ENCODE results near the gene SHTN1. TPM values are rescaled to one million over a fixed set of nuclear protein-coding genes. Genes with fewer than 3 reads are reported as not detected.

SHTN1 gene
- total and polyA plus RNA-seq, 2 experiments from 2014 or later: 0.86 to 3.5 TPM

- Histone ChIP-seq H3F3A (ENCODE audit: insufficient read depth) (peaks cover 9% of the 10 kb centered on the region), H3K9me2 (ENCODE audit: insufficient read depth) (no peaks in the 10 kb centered on the region), H3K4me2 (ENCODE audit: unreplicated experiment) (no peak overlapping the region), H3K79me2 (ENCODE audit: insufficient read depth) (0 out of 2 replicates have a peak, but pooled peaks cover 11% of the 10 kb centered on the region), H3K36me3 (ENCODE audit: low read depth) (no peaks in the 10 kb centered on the region), H4K20me1 (ENCODE audit: insufficient read depth) (no peaks in the 10 kb centered on the region), H3K27me3 (replicated peaks; ENCODE audit: insufficient read depth) (no peaks in the 10 kb centered on the region), H3K9ac (no peak overlapping the region), H3K27ac (no peak overlapping the region), H3K4me1 (ENCODE audit: insufficient read depth) (0 out of 2 replicates have a peak, but pooled peaks cover 3% of the 10 kb centered on the region), H3K4me3 (no peak overlapping the region), H3K9me3 (ENCODE audit: low read depth) (no peaks in the 10 kb centered on the region), H2AFZ (no peak overlapping the region)
- in situ Hi-C loops (cut with MboI): no loop called here
- WGBS, 2 experiments (ENCODE audit: low coverage in 1 of 2, low lambda C conversion rate in 2 of 2, missing lambda C conversion rate in 2 of 2): 95 to 97% methylated on average over 6 of the region's 6 CpGs
- TF ChIP-seq EZH2phosphoT487 (IDR thresholded peaks at IDR 0.05; ENCODE audit: insufficient read depth, low read depth) (no peak), EZH2 (IDR thresholded peaks at IDR 0.05; ENCODE audit: insufficient read depth, poor library complexity, severe bottlenecking) (no peak)
- DNase-seq: no peak
Measured at GRCh38 chr10:117003336-117003735, 1.7 kb downstream of the SHTN1 start.

DNA sequence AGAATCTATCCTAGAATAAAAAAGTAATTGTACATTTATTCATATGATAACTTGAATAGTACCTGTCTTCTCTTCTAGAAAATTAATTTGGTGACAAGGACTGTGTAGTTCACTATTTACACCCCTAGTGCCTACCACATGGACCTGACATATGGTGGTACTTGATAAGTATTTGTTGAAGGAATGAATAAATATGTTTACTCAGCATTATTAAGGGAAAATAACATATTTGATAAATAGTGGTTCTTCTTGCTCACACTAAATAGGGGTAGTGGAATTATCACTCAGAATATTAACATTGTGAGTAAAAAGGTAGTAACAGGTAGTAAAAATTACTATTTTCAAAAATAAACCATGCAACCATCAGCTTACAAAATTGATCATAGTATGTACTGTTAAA lies 2.8 kb downstream of the SHTN1 start:
- Histone ChIP-seq H3K9me3 (ENCODE audit: low read depth) (no peaks in the 10 kb centered on the region), H3K79me2 (ENCODE audit: insufficient read depth) (0 out of 2 replicates have a peak, but pooled peaks cover 11% of the 10 kb centered on the region), H3K4me1 (ENCODE audit: insufficient read depth) (0 out of 2 replicates have a peak, but pooled peaks cover 3% of the 10 kb centered on the region), H3K27ac (no peak overlapping the region), H3K9me2 (ENCODE audit: insufficient read depth) (no peaks in the 10 kb centered on the region), H2AFZ (no peak overlapping the region), H4K20me1 (ENCODE audit: insufficient read depth) (no peaks in the 10 kb centered on the region), H3K9ac (no peak overlapping the region), H3K27me3 (replicated peaks; ENCODE audit: insufficient read depth) (no peaks in the 10 kb centered on the region), H3F3A (ENCODE audit: insufficient read depth) (peaks cover 8% of the 10 kb centered on the region), H3K4me3 (no peak overlapping the region), H3K4me2 (ENCODE audit: unreplicated experiment) (no peak overlapping the region), H3K36me3 (ENCODE audit: low read depth) (no peaks in the 10 kb centered on the region)
- DNase-seq: no peak
- no peak for TF ChIP-seq EZH2phosphoT487 (IDR thresholded peaks at IDR 0.05; ENCODE audit: insufficient read depth, low read depth)
- TF ChIP-seq EZH2 (IDR thresholded peaks at IDR 0.05; ENCODE audit: insufficient read depth, poor library complexity, severe bottlenecking): no peak
- in situ Hi-C loops (cut with MboI): no loop called here

- DNase-seq: no peak
- in situ Hi-C loops (cut with MboI): no loop called here
- no peak overlapping the region for H3K4me2 ChIP-seq (ENCODE audit: unreplicated experiment)
- H4K20me1 ChIP-seq (ENCODE audit: insufficient read depth): no peaks in the 10 kb centered on the region
- no peak overlapping the region for H2AFZ ChIP-seq
- H3K36me3 ChIP-seq (ENCODE audit: low read depth): no peaks in the 10 kb centered on the region
- H3K4me3 ChIP-seq: no peak overlapping the region
- no peak overlapping the region for H3K27ac ChIP-seq
- no peaks in the 10 kb centered on the region for H3F3A ChIP-seq (ENCODE audit: insufficient read depth)
- no peaks in the 10 kb centered on the region for H3K9me3 ChIP-seq (ENCODE audit: low read depth)
- WGBS, 2 experiments (ENCODE audit: low coverage in 1 of 2, low lambda C conversion rate in 2 of 2, missing lambda C conversion rate in 2 of 2): 84 to 85% methylated on average over 2 of the region's 2 CpGs
- H3K9ac ChIP-seq: no peak overlapping the region
- no peak for TF ChIP-seq EZH2phosphoT487 (IDR thresholded peaks at IDR 0.05; ENCODE audit: insufficient read depth, low read depth)
- no peak for TF ChIP-seq EZH2 (IDR thresholded peaks at IDR 0.05; ENCODE audit: insufficient read depth, poor library complexity, severe bottlenecking)
- no peaks in the 10 kb centered on the region for H3K9me2 ChIP-seq (ENCODE audit: insufficient read depth)
- no peaks in the 10 kb centered on the region for H3K27me3 ChIP-seq (replicated peaks; ENCODE audit: insufficient read depth)
- 0 out of 2 replicates have a peak, but pooled peaks cover 3% of the 10 kb centered on the region for H3K4me1 ChIP-seq (ENCODE audit: insufficient read depth)
- 0 out of 2 replicates have a peak, but pooled peaks cover 11% of the 10 kb centered on the region for H3K79me2 ChIP-seq (ENCODE audit: insufficient read depth)
Measured at GRCh38 chr10:117001144-117001543, 3.8 kb downstream of the SHTN1 start.

GRCh38 chr10:117000580-117000979 lies 4.4 kb downstream of the SHTN1 start:
- Histone ChIP-seq H3K27me3 (replicated peaks; ENCODE audit: insufficient read depth) (no peaks in the 10 kb centered on the region), H3K4me3 (no peak overlapping the region), H3K9ac (no peak overlapping the region), H3K4me2 (ENCODE audit: unreplicated experiment) (no peak overlapping the region), H3K9me2 (ENCODE audit: insufficient read depth) (no peaks in the 10 kb centered on the region), H3K9me3 (ENCODE audit: low read depth) (no peaks in the 10 kb centered on the region), H3K79me2 (ENCODE audit: insufficient read depth) (0 out of 2 replicates have a peak, but pooled peaks cover 11% of the 10 kb centered on the region), H3K4me1 (ENCODE audit: insufficient read depth) (0 out of 2 replicates have a peak, but pooled peaks cover 3% of the 10 kb centered on the region), H3F3A (ENCODE audit: insufficient read depth) (no peaks in the 10 kb centered on the region), H3K27ac (no peak overlapping the region), H4K20me1 (ENCODE audit: insufficient read depth) (no peaks in the 10 kb centered on the region), H2AFZ (no peak overlapping the region), H3K36me3 (ENCODE audit: low read depth) (no peaks in the 10 kb centered on the region)
- DNase-seq: no peak
- WGBS, 2 experiments (ENCODE audit: low coverage in 1 of 2, low lambda C conversion rate in 2 of 2, missing lambda C conversion rate in 2 of 2): 62 to 69% methylated on average over 2 of the region's 2 CpGs
- in situ Hi-C loops (cut with MboI): no loop called here
- TF ChIP-seq EZH2phosphoT487 (IDR thresholded peaks at IDR 0.05; ENCODE audit: insufficient read depth, low read depth) (no peak), EZH2 (IDR thresholded peaks at IDR 0.05; ENCODE audit: insufficient read depth, poor library complexity, severe bottlenecking) (no peak)

DNA sequence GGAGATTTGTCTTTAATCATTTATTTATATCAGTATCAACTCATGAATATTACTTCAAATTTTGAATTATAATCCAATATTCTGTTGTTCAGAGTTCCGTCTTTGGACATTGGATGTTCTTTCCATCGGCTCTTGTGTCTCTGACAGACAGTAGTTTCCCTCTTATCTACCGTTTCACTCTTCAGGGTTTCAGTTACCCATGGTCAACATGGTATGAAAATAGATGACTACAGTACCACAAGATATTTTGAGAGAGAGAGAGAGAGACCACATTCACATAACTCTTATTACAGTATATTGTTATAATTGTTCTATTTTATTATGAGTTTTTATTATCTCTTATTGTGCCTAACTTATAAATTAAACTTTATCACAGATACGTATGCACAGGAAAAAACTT lies 6.8 kb downstream of the SHTN1 start:
- Histone ChIP-seq H3K9me2 (ENCODE audit: insufficient read depth) (no peaks in the 10 kb centered on the region), H4K20me1 (ENCODE audit: insufficient read depth) (no peaks in the 10 kb centered on the region), H3K9me3 (ENCODE audit: low read depth) (no peaks in the 10 kb centered on the region), H3K36me3 (ENCODE audit: low read depth) (no peaks in the 10 kb centered on the region), H3K79me2 (ENCODE audit: insufficient read depth) (0 out of 2 replicates have a peak, but pooled peaks cover 7% of the 10 kb centered on the region), H3K4me1 (ENCODE audit: insufficient read depth) (no peaks in the 10 kb centered on the region), H3K4me3 (no peak overlapping the region), H3K4me2 (ENCODE audit: unreplicated experiment) (no peak overlapping the region), H3K27me3 (replicated peaks; ENCODE audit: insufficient read depth) (no peaks in the 10 kb centered on the region), H3F3A (ENCODE audit: insufficient read depth) (no peaks in the 10 kb centered on the region), H3K9ac (no peak overlapping the region), H2AFZ (no peak overlapping the region), H3K27ac (no peak overlapping the region)
- no peak for DNase-seq
- TF ChIP-seq EZH2 (IDR thresholded peaks at IDR 0.05; ENCODE audit: insufficient read depth, poor library complexity, severe bottlenecking) (no peak), EZH2phosphoT487 (IDR thresholded peaks at IDR 0.05; ENCODE audit: insufficient read depth, low read depth) (no peak)
- WGBS, 2 experiments (ENCODE audit: low coverage in 1 of 2, low lambda C conversion rate in 2 of 2, missing lambda C conversion rate in 2 of 2): 96 to 98% methylated on average over 4 of the region's 4 CpGs
- in situ Hi-C loops (cut with MboI): no loop called here

Data from GM23248 (cell line).